Thyroid gland (tissue), 4 donors: ENCODE results near the gene CYP26B1. TPM values are rescaled to one million over a fixed set of nuclear protein-coding genes. Genes with fewer than 3 reads are reported as not detected.

Experiments
- DNase-seq, 2 donors: peaks; one replicate each; pipeline ENCODE4 v3.0.0-alpha.2; 2019
- H3K27ac ChIP-seq, 3 donors: fragments of 200-600 bp; sonication (generic); 1 replicate in 2 of 3; 2 replicates in 1 of 3; pipeline ENCODE4 v1.5.1; 2016 to 2019; ENCODE audit warnings: mild to moderate bottlenecking in 1 of 3, moderate library complexity in 1 of 3
- H3K27me3 ChIP-seq: fragments of 200-600 bp; sonication (generic); one replicate; pipeline ENCODE4 v1.5.1; 2019
- H3K36me3 ChIP-seq, 2 donors: fragments of 200-600 bp; sonication (generic); one replicate each; pipeline ENCODE4 v1.5.1; 2016 to 2019
- H3K4me1 ChIP-seq, 2 donors: fragments of 200-600 bp; sonication (generic); one replicate each; pipeline ENCODE4 v1.5.1; 2017 to 2019
- H3K4me3 ChIP-seq, 3 donors: fragments of 200-600 bp; sonication (generic); replicated peaks in 1 of 3; 1 replicate in 2 of 3; 2 replicates in 1 of 3; pipeline ENCODE4 v1.5.1; 2016; ENCODE audit warnings: mild to moderate bottlenecking in 1 of 3
- H3K9me3 ChIP-seq: fragments of 200-600 bp; sonication (generic); one replicate; pipeline ENCODE4 v1.5.1; 2017
- CTCF ChIP-seq, 6 experiments: fragments of 200-600 bp in 3 of 6; fragments of 450-650 bp in 3 of 6; sonication (generic) in 3 of 6; IDR thresholded peaks; one replicate each; pipeline ENCODE4 v1.5.1; 2016 to 2019; ENCODE audit warnings: antibody characterized with exemption in 6 of 6, mild to moderate bottlenecking in 2 of 6, inconsistent platforms in 1 of 6, moderate library complexity in 1 of 6
- POLR2A ChIP-seq, 2 donors: fragments of 450-650 bp; IDR thresholded peaks; one replicate each; pipeline ENCODE4 v1.6.1; 2017; ENCODE audit warnings: antibody characterized with exemption in 2 of 2, mild to moderate bottlenecking in 2 of 2, moderate library complexity in 1 of 2
- WGBS, 2 donors: methylation state at CpG; one replicate each; pipeline ENCODE4 v1.1.5; 2017; 5-methylcytosine and 5-hydroxymethylcytosine counted together
- intact Hi-C: fragments of 100-400 bp; cut with DNase I; formaldehyde crosslinking; loops from one replicate; pipeline ENCODE4 v1.15.1; 2023
- total RNA-seq, 4 donors: library from RNA; depleted of rRNA; stranded (reverse); fragments of >200 nt; gene quantifications; one replicate each; pipeline ENCODE4 v1.2.3, GENCODE V29; 2016

The CYP26B1 gene
- total RNA-seq, 4 donors from 2014 or later, result 11.8 to 24.2 (median 16.3) TPM

DNA sequence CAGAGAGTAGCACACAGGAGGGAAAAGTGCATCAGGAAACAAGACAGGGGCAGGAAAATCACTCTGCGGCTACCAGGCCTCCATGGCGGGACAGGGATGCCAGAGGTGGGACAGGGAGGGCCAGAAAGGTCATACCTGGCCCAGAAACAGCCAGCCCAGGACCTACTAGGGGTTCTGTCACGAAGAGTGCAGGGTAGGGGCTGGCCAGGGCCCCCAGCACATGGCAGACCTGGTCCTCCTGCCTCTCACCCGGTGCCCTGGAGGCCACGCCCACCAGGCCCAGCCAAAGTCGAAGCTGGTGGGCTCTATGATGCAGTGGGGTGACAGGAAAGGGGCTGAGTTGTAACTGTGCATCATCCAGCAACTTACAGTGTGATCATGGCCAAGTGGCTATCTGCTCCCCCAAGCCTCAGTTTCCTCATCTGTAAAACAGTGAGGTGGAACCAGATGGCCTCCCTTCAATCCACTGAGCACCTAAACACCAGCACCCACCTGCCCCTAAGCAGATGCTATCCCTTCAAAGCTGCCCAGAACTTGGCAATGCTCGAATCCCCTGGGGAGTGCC, 10.6 kb downstream of the CYP26B1 start:
- peak overlapping the region; percentile 15 to 93 (median 91) for H3K27ac ChIP-seq
- no peak overlapping the region for H3K4me3 ChIP-seq
- intact Hi-C loops, result loop anchor here (10.0 kb wide), 2 partner anchors 522 to 582 kb away; no protein-coding TSS in a partner anchor
- H3K27me3 ChIP-seq, result no peaks in the 10 kb centered on the region
- H3K36me3 ChIP-seq, result no peaks in the 10 kb centered on the region
- H3K9me3 ChIP-seq, result no peaks in the 10 kb centered on the region
- peaks cover 44 to 65% of the 10 kb centered on the region in 2 donors for H3K4me1 ChIP-seq
- TF ChIP-seq CTCF (IDR thresholded peaks at IDR 0.05) (no peak), POLR2A (IDR thresholded peaks at IDR 0.05) (no peak)
- WGBS, 2 donors, result 60 to 65% methylated on average over 7 of the region's 7 CpGs
- DNase-seq, result no peak

DNA sequence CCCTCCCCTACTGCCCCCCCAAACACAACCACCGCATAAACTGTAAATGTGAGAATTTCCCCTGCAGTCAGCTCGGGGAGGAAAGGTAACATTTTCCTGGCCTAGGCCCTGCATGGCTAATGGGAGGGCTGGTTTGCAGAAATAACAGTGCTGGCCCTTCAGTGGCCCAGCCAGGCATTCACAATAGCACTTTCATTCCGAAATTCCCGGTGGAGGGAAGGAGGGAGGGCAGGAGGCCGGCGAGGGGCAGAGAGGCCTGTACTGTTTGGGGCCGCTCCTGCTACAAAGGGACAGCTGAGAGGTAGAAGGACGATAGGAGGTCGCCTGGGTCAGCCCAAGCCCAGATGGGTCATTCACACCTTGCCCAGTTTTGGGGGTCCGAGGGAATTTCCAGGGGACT, 11.3 kb downstream of the CYP26B1 start:
- Histone ChIP-seq H3K4me1 (peaks cover 44 to 58% of the 10 kb centered on the region in 2 donors), H3K9me3 (no peaks in the 10 kb centered on the region), H3K4me3 (no peak overlapping the region), H3K36me3 (peaks cover 0 to 4% of the 10 kb centered on the region in 2 donors), H3K27ac (peak overlapping the region in 2 of 3 donors; percentile 91 to 93), H3K27me3 (no peaks in the 10 kb centered on the region)
- intact Hi-C loops, result loop anchor here (10.0 kb wide), 2 partner anchors 522 to 582 kb away; no protein-coding TSS in a partner anchor
- peak; percentile 75 to 78 for DNase-seq
- TF ChIP-seq CTCF (IDR thresholded peaks at IDR 0.05) (no peak), POLR2A (IDR thresholded peaks at IDR 0.05) (no peak)
- 46 to 47% methylated on average over 10 of the region's 10 CpGs for WGBS, 2 donors

- Histone ChIP-seq H3K4me3 (no peak overlapping the region), H3K27me3 (no peaks in the 10 kb centered on the region), H3K4me1 (peaks cover 44 to 56% of the 10 kb centered on the region in 2 donors), H3K27ac (peak overlapping the region in 2 of 3 donors; percentile 45 to 52), H3K9me3 (no peaks in the 10 kb centered on the region), H3K36me3 (peaks cover 0 to 4% of the 10 kb centered on the region in 2 donors)
- no peak for TF ChIP-seq POLR2A (IDR thresholded peaks at IDR 0.05)
- TF ChIP-seq CTCF (IDR thresholded peaks at IDR 0.05), result no peak
- WGBS, 2 donors, result 55 to 66% methylated on average over 8 of the region's 8 CpGs
- intact Hi-C loops, result loop anchor here (10.0 kb wide), 2 partner anchors 521 to 581 kb away; no protein-coding TSS in a partner anchor
- no peak for DNase-seq
Measured at GRCh38 chr2:72135921-72136320, 11.7 kb downstream of the CYP26B1 start.

- Histone ChIP-seq H3K27me3 (no peaks in the 10 kb centered on the region), H3K9me3 (no peaks in the 10 kb centered on the region), H3K27ac (peak overlapping the region in 1 of 3 donors; percentile 52), H3K36me3 (peaks cover 0 to 4% of the 10 kb centered on the region in 2 donors), H3K4me1 (peaks cover 45 to 52% of the 10 kb centered on the region in 2 donors), H3K4me3 (no peak overlapping the region)
- intact Hi-C loops, result loop anchor here (10.0 kb wide), 2 partner anchors 520 to 580 kb away; no protein-coding TSS in a partner anchor
- no peak for DNase-seq
- WGBS, 2 donors, result 85 to 89% methylated on average over 15 to 19 of the region's 19 CpGs
- TF ChIP-seq POLR2A (IDR thresholded peaks at IDR 0.05), result no peak
Measured at GRCh38 chr2:72134997-72135800, 12.5 kb downstream of the CYP26B1 start.

DNA sequence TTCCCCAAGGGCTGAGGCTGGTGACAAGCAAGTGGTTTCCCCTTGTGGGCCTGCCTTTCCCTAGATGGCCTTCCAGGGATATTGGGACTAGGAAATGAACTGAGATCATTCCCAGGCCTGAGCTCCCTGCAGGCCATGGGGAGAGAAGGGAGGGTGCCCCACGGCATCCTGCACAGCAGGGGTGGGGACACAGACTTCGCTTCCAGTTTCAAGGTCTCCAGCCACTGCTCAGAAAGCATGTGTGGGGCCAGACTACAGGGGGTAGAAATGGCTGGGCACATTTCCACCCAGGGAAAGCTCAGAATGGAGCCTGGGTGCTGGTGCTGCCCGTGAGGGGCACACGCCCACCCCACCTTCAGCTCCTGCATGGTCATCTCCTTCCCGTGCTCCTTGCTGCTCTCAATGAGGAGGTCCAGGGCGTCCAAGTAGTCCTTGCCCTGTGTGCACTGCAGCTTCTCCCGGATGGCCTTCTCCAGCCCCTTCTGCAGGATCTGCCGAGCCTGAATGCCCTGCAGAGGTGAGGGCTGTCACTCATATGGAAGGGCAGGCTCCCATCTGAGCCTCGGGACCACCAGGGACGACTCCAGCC, 13.2 kb downstream of the CYP26B1 start:
- no peaks in the 10 kb centered on the region for H3K9me3 ChIP-seq
- no peak overlapping the region for H3K4me3 ChIP-seq
- intact Hi-C loops, result loop anchor here (10.0 kb wide), 2 partner anchors 520 to 580 kb away; no protein-coding TSS in a partner anchor
- H3K27ac ChIP-seq, result no peak overlapping the region
- whole genome bisulfite sequencing, 2 donors, result 83 to 91% methylated on average over 8 to 9 of the region's 10 CpGs
- TF ChIP-seq CTCF (IDR thresholded peaks at IDR 0.05), result no peak
- no peak for TF ChIP-seq POLR2A (IDR thresholded peaks at IDR 0.05)
- DNase-seq, result no peak
- H3K27me3 ChIP-seq, result no peaks in the 10 kb centered on the region
- peaks cover 43 to 52% of the 10 kb centered on the region in 2 donors for H3K4me1 ChIP-seq
- H3K36me3 ChIP-seq, result peaks cover 0 to 4% of the 10 kb centered on the region in 2 donors
